Upper lobe of left lung (tissue), 4 donors: ENCODE measurements around the gene CEACAM5.

Source experiments
- CTCF ChIP-seq, 6 experiments: fragments of 450-650 bp in 4 of 6; fragments of 200-600 bp in 2 of 6; sonication (generic) in 2 of 6; IDR thresholded peaks; one replicate each; pipeline ENCODE4 v1.5.1; 2016 to 2019; ENCODE audit warnings: antibody characterized with exemption in 6 of 6
- POLR2A ChIP-seq, 4 donors: fragments of 450-650 bp; IDR thresholded peaks; one replicate each; pipeline ENCODE4 v1.5.1; 2016 to 2017; ENCODE audit warnings: antibody characterized with exemption in 4 of 4, mild to moderate bottlenecking in 2 of 4
- POLR2AphosphoS5 ChIP-seq, 2 donors: sonication (generic); formaldehyde crosslinking; IDR thresholded peaks; one replicate each; pipeline ENCODE4 v1.5.1; 2017; ENCODE audit warnings: antibody characterized with exemption in 2 of 2

GRCh38 chr19:41771410-41771809 is 63.0 kb downstream of the CEACAM5 start:
- no peak for TF ChIP-seq CTCF (IDR thresholded peaks at IDR 0.05)
- no peak for TF ChIP-seq POLR2AphosphoS5 (IDR thresholded peaks at IDR 0.05)
- no peak for TF ChIP-seq POLR2A (IDR thresholded peaks at IDR 0.05)
